SU-DHL-6 (cell line): ENCODE results near the gene LRRC25.

Experiments used
- H2AFZ ChIP-seq: fragments of 200-600 bp; sonication (generic); 2 replicates; pipeline ENCODE4 v1.6.1; 2014; ENCODE audit warnings: low read depth, mild to moderate bottlenecking, moderate library complexity, mixed read lengths, antibody characterized with exemption, low read length; ENCODE audit not compliant: severe bottlenecking
- H3F3A ChIP-seq: fragments of 200-600 bp; shearing (Covaris generic); 2 replicates; pipeline ENCODE4 v1.6.0; 2016; ENCODE audit warnings: antibody characterized with exemption, mild to moderate bottlenecking; ENCODE audit not compliant: insufficient read depth
- H3K27ac ChIP-seq: fragments of 200-600 bp; sonication (generic); 2 replicates; pipeline ENCODE4 v1.5.1; 2016; ENCODE audit warnings: low read depth, mild to moderate bottlenecking, low read length, moderate library complexity, mixed read lengths
- H3K27me3 ChIP-seq: fragments of 200-600 bp; sonication (generic), shearing (Covaris generic); 2 replicates; pipeline ENCODE4 v1.6.0; 2014; ENCODE audit warnings: mild to moderate bottlenecking, low read length
- H3K36me3 ChIP-seq: fragments of 200-600 bp; sonication (generic); 2 replicates; pipeline ENCODE4 v1.6.1; 2014; ENCODE audit warnings: mild to moderate bottlenecking, low read length, mixed read lengths
- H3K4me2 ChIP-seq: fragments of 300-600, 200-600 bp; shearing (Covaris generic), sonication (generic); 2 replicates; pipeline ENCODE4 v1.6.0; 2014; ENCODE audit warnings: low read length, low read depth, mild to moderate bottlenecking; ENCODE audit not compliant: poor library complexity, severe bottlenecking
- H3K4me3 ChIP-seq: fragments of 200-600 bp; sonication (generic); 2 replicates; pipeline ENCODE4 v1.5.1; 2014; ENCODE audit warnings: antibody characterized with exemption, low read length, mild to moderate bottlenecking, mixed read lengths; ENCODE audit not compliant: insufficient read depth, poor library complexity, severe bottlenecking
- H3K79me2 ChIP-seq: fragments of 200-600 bp; sonication (generic); 2 replicates; pipeline ENCODE4 v1.6.1; 2014; ENCODE audit warnings: mild to moderate bottlenecking, low read length, moderate library complexity; ENCODE audit not compliant: insufficient read depth
- H3K9ac ChIP-seq: fragments of 200-600 bp; sonication (generic); 2 replicates; pipeline ENCODE4 v1.7.0; 2014; ENCODE audit warnings: mild to moderate bottlenecking, low read length
- H3K9me2 ChIP-seq: fragments of 200-600 bp; sonication (generic); replicated peaks from 2 replicates; pipeline ENCODE4 v1.6.1; 2014; ENCODE audit warnings: low read length; ENCODE audit not compliant: insufficient read depth
- H3K9me3 ChIP-seq: fragments of 200-600 bp; sonication (generic); 2 replicates; pipeline ENCODE4 v1.6.1; 2014; ENCODE audit warnings: low read length, mixed read lengths; ENCODE audit not compliant: insufficient read depth
- H4K20me1 ChIP-seq: fragments of 200-600 bp; sonication (generic); 2 replicates; pipeline ENCODE4 v1.6.1; 2014; ENCODE audit warnings: low read depth, mild to moderate bottlenecking, antibody characterized with exemption, low read length, moderate library complexity, mixed read lengths
- CTCF ChIP-seq: fragments of 200-600 bp; sonication (generic); IDR thresholded peaks from one replicate; pipeline ENCODE4 v1.5.1; 2017; ENCODE audit warnings: antibody characterized with exemption, mild to moderate bottlenecking, low read length, moderate library complexity; ENCODE audit not compliant: insufficient read depth, poor library complexity, severe bottlenecking
- EZH2phosphoT487 ChIP-seq: fragments of 200-600 bp; sonication (generic), shearing (Covaris generic); conservative IDR thresholded peaks from 2 replicates; pipeline ENCODE4 v1.6.1; 2018; ENCODE audit warnings: mild to moderate bottlenecking, antibody characterized with exemption, low read length, moderate library complexity, mixed read lengths

LRRC25 gene

DNA sequence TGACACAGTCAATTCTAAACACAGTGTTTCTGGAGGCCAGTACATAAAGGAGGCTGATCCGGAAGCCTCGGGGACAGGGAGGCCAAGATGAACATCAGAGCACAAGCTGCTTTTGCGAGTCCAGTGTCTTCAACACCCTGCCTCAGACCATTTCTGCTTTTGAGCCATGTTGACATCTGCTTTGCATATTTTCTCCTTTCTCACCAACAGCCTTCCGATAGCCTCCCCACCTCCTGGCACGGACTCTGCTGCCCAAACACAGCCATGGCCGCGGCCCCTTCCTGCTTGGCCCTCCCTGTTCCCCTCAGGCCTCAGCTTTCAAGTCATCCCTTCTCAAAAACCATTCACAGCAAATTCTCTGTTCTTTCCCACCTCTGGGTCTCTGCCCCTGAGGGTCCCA is 3.6 kb downstream of the LRRC25 start:
- H2AFZ ChIP-seq = no peak overlapping the region
- no peak overlapping the region for H3K4me3 ChIP-seq
- no peaks in the 10 kb centered on the region for H3K79me2 ChIP-seq
- no peak overlapping the region for H3K27ac ChIP-seq
- no peak overlapping the region for H3K4me2 ChIP-seq
- H3K36me3 ChIP-seq = no peaks in the 10 kb centered on the region
- no peaks in the 10 kb centered on the region for H3K9me2 ChIP-seq
- no peaks in the 10 kb centered on the region for H3F3A ChIP-seq
- H3K9me3 ChIP-seq = no peaks in the 10 kb centered on the region
- no peaks in the 10 kb centered on the region for H4K20me1 ChIP-seq
- TF ChIP-seq CTCF (no peak), EZH2phosphoT487 (no peak)
- no peaks in the 10 kb centered on the region; the same call in 1 of the 2 replicates for H3K27me3 ChIP-seq
- no peak overlapping the region for H3K9ac ChIP-seq

- no peaks in the 10 kb centered on the region for H3F3A ChIP-seq
- no peak overlapping the region for H3K4me3 ChIP-seq
- TF ChIP-seq CTCF = no peak
- TF ChIP-seq EZH2phosphoT487 = no peak
- H3K9me2 ChIP-seq = no peaks in the 10 kb centered on the region
- H4K20me1 ChIP-seq = no peaks in the 10 kb centered on the region
- H3K79me2 ChIP-seq = no peaks in the 10 kb centered on the region
- no peak overlapping the region for H3K9ac ChIP-seq
- H3K9me3 ChIP-seq = no peaks in the 10 kb centered on the region
- H3K4me2 ChIP-seq = no peak overlapping the region
- no peaks in the 10 kb centered on the region for H3K36me3 ChIP-seq
- H3K27ac ChIP-seq = no peak overlapping the region
- H2AFZ ChIP-seq = no peak overlapping the region
- H3K27me3 ChIP-seq = no peaks in the 10 kb centered on the region; the same call in 1 of the 2 replicates
Observed at GRCh38 chr19:18392926-18393325, 4.5 kb downstream of the LRRC25 start.

DNA sequence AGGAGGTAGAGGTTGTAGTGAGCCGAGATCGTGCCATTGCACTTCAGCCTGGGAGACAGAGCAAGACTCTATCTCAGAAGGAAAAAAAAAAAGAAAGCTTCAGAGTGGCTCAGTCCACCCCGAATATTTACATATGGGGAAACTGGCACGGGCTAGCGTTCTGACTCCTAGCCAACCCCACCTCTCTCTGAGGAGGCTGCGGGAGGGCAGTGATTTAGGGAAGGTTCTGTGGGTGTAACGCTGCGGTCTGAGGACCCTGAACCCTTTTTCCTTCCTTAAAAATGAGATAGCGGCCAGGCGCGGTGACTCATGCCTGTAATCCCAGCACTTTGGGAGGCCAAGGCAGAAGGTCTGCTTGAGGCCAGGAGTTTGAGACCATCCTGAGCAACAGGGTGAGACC is 5.0 kb downstream of the LRRC25 start:
- Histone ChIP-seq H4K20me1 (no peaks in the 10 kb centered on the region), H3K27ac (no peak overlapping the region), H3K36me3 (no peaks in the 10 kb centered on the region), H3K9ac (no peak overlapping the region), H3K9me3 (no peaks in the 10 kb centered on the region), H3F3A (no peaks in the 10 kb centered on the region), H3K4me3 (no peak overlapping the region), H3K27me3 (no peaks in the 10 kb centered on the region; the same call in 1 of the 2 replicates), H3K4me2 (no peak overlapping the region), H2AFZ (no peak overlapping the region), H3K9me2 (no peaks in the 10 kb centered on the region), H3K79me2 (no peaks in the 10 kb centered on the region)
- TF ChIP-seq EZH2phosphoT487 (no peak), CTCF (no peak)
